ENCODE results near the gene ASIC2.

The ASIC2 gene

GRCh38 chr17:33288954-33289353 lies 4.1 kb downstream of the ASIC2 start:
- no peak for DNase-seq (ENCODE audit: low spot score)

- no peak for DNase-seq (ENCODE audit: low spot score)
These were observed 5.9 kb downstream of the ASIC2 start for GRCh38 chr17:33287096-33287725.

- DNase-seq (ENCODE audit: low spot score) = no peak
These were observed 7.7 kb downstream of the ASIC2 start for GRCh38 chr17:33285413-33285812.

GRCh38 chr17:33284022-33284421 lies 9.1 kb downstream of the ASIC2 start:
- DNase-seq (ENCODE audit: low spot score) = peak; percentile 81

- no peak for DNase-seq (ENCODE audit: low spot score)
These were observed 12.7 kb downstream of the ASIC2 start for GRCh38 chr17:33280162-33280943.

GRCh38 chr17:33277436-33278100 lies 15.5 kb downstream of the ASIC2 start:
- DNase-seq (ENCODE audit: low spot score) = no peak

- no peak for DNase-seq (ENCODE audit: low spot score)
These were observed 19.2 kb downstream of the ASIC2 start for GRCh38 chr17:33273743-33274410.

GRCh38 chr17:33273271-33273670 lies 19.8 kb downstream of the ASIC2 start:
- DNase-seq (ENCODE audit: low spot score) = no peak

- no peak for DNase-seq (ENCODE audit: low spot score)
These were observed 20.7 kb downstream of the ASIC2 start for GRCh38 chr17:33272438-33272837.

GRCh38 chr17:33269337-33270060 lies 23.6 kb downstream of the ASIC2 start:
- DNase-seq (ENCODE audit: low spot score) = no peak

- no peak for DNase-seq (ENCODE audit: low spot score)
These were observed 25.1 kb downstream of the ASIC2 start for GRCh38 chr17:33267851-33268548.

- DNase-seq (ENCODE audit: low spot score) = peak; percentile 73
These were observed 25.8 kb downstream of the ASIC2 start for GRCh38 chr17:33267271-33267790.

GRCh38 chr17:33266611-33267010 lies 26.5 kb downstream of the ASIC2 start:
- DNase-seq (ENCODE audit: low spot score) = no peak

GRCh38 chr17:33266116-33266515 lies 27.0 kb downstream of the ASIC2 start:
- DNase-seq (ENCODE audit: low spot score) = peak; percentile 29

GRCh38 chr17:33263396-33263795 lies 29.7 kb downstream of the ASIC2 start:
- DNase-seq (ENCODE audit: low spot score) = no peak

- DNase-seq (ENCODE audit: low spot score) = no peak
These were observed 30.6 kb downstream of the ASIC2 start for GRCh38 chr17:33262266-33263123.

- no peak for DNase-seq (ENCODE audit: low spot score)
These were observed 31.3 kb downstream of the ASIC2 start for GRCh38 chr17:33261820-33262219.

- DNase-seq (ENCODE audit: low spot score) = no peak
These were observed 32.5 kb downstream of the ASIC2 start for GRCh38 chr17:33260638-33261037.

GRCh38 chr17:33258296-33258695 lies 34.8 kb downstream of the ASIC2 start:
- DNase-seq (ENCODE audit: low spot score) = no peak

- DNase-seq (ENCODE audit: low spot score) = no peak
These were observed 47.9 kb downstream of the ASIC2 start for GRCh38 chr17:33245183-33245582.
